Stomach (tissue), 9 donors: Measurements from ENCODE around the gene GRIK1. TPM values are rescaled to one million over a fixed set of nuclear protein-coding genes. Genes with fewer than 3 reads are reported as not detected.

Source experiments
- DNase-seq, 2 donors: peaks; one replicate each; pipeline versions ENCODE4 v3.0.0 to v3.0.0-alpha.2; 2013 to 2019
- H3K27ac ChIP-seq, 5 donors: fragments of 200-600 bp in 4 of 5; sonication (generic) in 4 of 5; one replicate each; pipeline ENCODE4 v1.5.1; 2013 to 2019; ENCODE audit warnings: mild to moderate bottlenecking in 1 of 5, moderate library complexity in 1 of 5
- H3K27me3 ChIP-seq, 3 donors: fragments of 200-600 bp; sonication (generic); one replicate each; pipeline ENCODE4 v1.5.1; 2017 to 2019; ENCODE audit warnings: mixed run types in 1 of 3
- H3K36me3 ChIP-seq, 4 donors: fragments of 200-600 bp; sonication (generic); 1 replicate in 3 of 4; 2 replicates in 1 of 4; pipeline ENCODE4 v1.5.1; 2016 to 2019
- H3K4me1 ChIP-seq, 4 donors: fragments of 200-600 bp; sonication (generic); one replicate each; pipeline ENCODE4 v1.5.1; 2016 to 2019
- H3K4me3 ChIP-seq, 4 donors: fragments of 200-600 bp; sonication (generic) in 3 of 4; one replicate each; pipeline ENCODE4 v1.5.1; 2016 to 2019; ENCODE audit warnings: mild to moderate bottlenecking in 1 of 4
- H3K9me3 ChIP-seq, 4 donors: fragments of 200-600 bp; sonication (generic); one replicate each; pipeline ENCODE4 v1.5.1; 2016 to 2019
- CTCF ChIP-seq, 7 experiments: fragments of 450-650 bp in 4 of 7; fragments of 200-600 bp in 3 of 7; sonication (generic) in 3 of 7; IDR thresholded peaks; one replicate each; pipeline ENCODE4 v1.5.1; 2016 to 2019; ENCODE audit warnings: antibody characterized with exemption in 7 of 7, control low read depth in 2 of 7, mild to moderate bottlenecking in 1 of 7
- EP300 ChIP-seq: sonication (generic); formaldehyde crosslinking; IDR thresholded peaks from one replicate; pipeline ENCODE4 v1.6.1; 2017; ENCODE audit warnings: antibody characterized with exemption
- POLR2A ChIP-seq, 4 donors: fragments of 450-650 bp; IDR thresholded peaks; one replicate each; pipeline ENCODE4 v1.6.1; 2016; ENCODE audit warnings: antibody characterized with exemption in 4 of 4, control low read depth in 2 of 4, mild to moderate bottlenecking in 1 of 4, moderate library complexity in 1 of 4
- POLR2AphosphoS5 ChIP-seq, 3 donors: sonication (generic); formaldehyde crosslinking; IDR thresholded peaks; one replicate each; pipeline ENCODE4 v1.6.1; 2016; ENCODE audit warnings: antibody characterized with exemption in 3 of 3
- WGBS, 5 donors: extraction: QIAGEN DNeasy Blood & Tissue Kit in 3 of 5; methylation state at CpG; one replicate each; pipeline versions ENCODE4 v1.1.5 to v1.1.7; 2013 to 2018; 5-methylcytosine and 5-hydroxymethylcytosine counted together
- intact Hi-C: fragments of 100-400 bp; cut with DNase I; formaldehyde crosslinking; loops from one replicate; pipeline ENCODE4 v1.15.1; 2023; ENCODE audit warnings: low total_unique reads
- polyA plus RNA-seq, 3 donors: library from polyadenylated mRNA; stranded (reverse); fragments of 200-250 nt; gene quantifications; one replicate each; pipeline ENCODE4 v1.2.3, GENCODE V29; 2013
- total RNA-seq, 5 donors: library from RNA; depleted of rRNA; stranded (reverse); fragments of >200 nt; gene quantifications; one replicate each; pipeline versions ENCODE4 v1.1.0 to v1.2.3, GENCODE V29; 2014 to 2016
- donor health status: healthy with polysubstance abuse.
- donor health status: Bipolar disorder and iron deficiency.
- donor health status: healthy.

The GRIK1 gene
- total and polyA plus RNA-seq, 8 donors = 0.06 to 1.5 (median 0.66) TPM; not detected in 4

GRCh38 chr21:29953072-29953471 lies 13.3 kb upstream of the GRIK1 start:
- Histone ChIP-seq H3K36me3 (no peaks in the 10 kb centered on the region), H3K27ac (no peak overlapping the region), H3K4me3 (no peak overlapping the region), H3K4me1 (no peaks in the 10 kb centered on the region), H3K27me3 (no peaks in the 10 kb centered on the region), H3K9me3 (no peaks in the 10 kb centered on the region)
- WGBS, 5 donors = 38 to 65% (median 43%) methylated on average over 4 of the region's 4 CpGs
- TF ChIP-seq EP300 (no peak), POLR2AphosphoS5 (IDR thresholded peaks at IDR 0.05) (no peak), CTCF (IDR thresholded peaks at IDR 0.05) (no peak), POLR2A (IDR thresholded peaks at IDR 0.05) (no peak)
- intact Hi-C loops = no loop called here
- DNase-seq = no peak

GRCh38 chr21:29951911-29952310 lies 12.1 kb upstream of the GRIK1 start:
- Histone ChIP-seq H3K9me3 (no peaks in the 10 kb centered on the region), H3K4me3 (no peak overlapping the region), H3K27me3 (no peaks in the 10 kb centered on the region), H3K4me1 (no peaks in the 10 kb centered on the region), H3K27ac (no peak overlapping the region), H3K36me3 (no peaks in the 10 kb centered on the region)
- no peak for DNase-seq
- intact Hi-C loops = no loop called here
- TF ChIP-seq EP300 (no peak), POLR2AphosphoS5 (IDR thresholded peaks at IDR 0.05) (no peak), POLR2A (IDR thresholded peaks at IDR 0.05) (no peak), CTCF (IDR thresholded peaks at IDR 0.05) (no peak)

- H3K4me1 ChIP-seq = no peaks in the 10 kb centered on the region
- H3K4me3 ChIP-seq = no peak overlapping the region
- no peak overlapping the region for H3K27ac ChIP-seq
- no peaks in the 10 kb centered on the region for H3K36me3 ChIP-seq
- TF ChIP-seq CTCF (IDR thresholded peaks at IDR 0.05) = no peak
- WGBS, 5 donors = 87 to 100% (median 92%) methylated on average over 1 of the region's 1 CpG
- no peaks in the 10 kb centered on the region for H3K9me3 ChIP-seq
- DNase-seq = no peak
- intact Hi-C loops = no loop called here
- no peaks in the 10 kb centered on the region for H3K27me3 ChIP-seq
These were observed 10.2 kb upstream of the GRIK1 start for GRCh38 chr21:29949991-29950390.

GRCh38 chr21:29947119-29947518 lies 7.3 kb upstream of the GRIK1 start:
- Histone ChIP-seq H3K27ac (no peak overlapping the region), H3K36me3 (no peaks in the 10 kb centered on the region), H3K9me3 (no peaks in the 10 kb centered on the region), H3K4me3 (no peak overlapping the region), H3K4me1 (no peaks in the 10 kb centered on the region), H3K27me3 (no peaks in the 10 kb centered on the region)
- 37 to 66% (median 41%) methylated on average over 9 of the region's 9 CpGs for WGBS, 5 donors
- DNase-seq = no peak
- intact Hi-C loops = no loop called here
- TF ChIP-seq EP300 (no peak), POLR2AphosphoS5 (IDR thresholded peaks at IDR 0.05) (no peak), CTCF (IDR thresholded peaks at IDR 0.05) (no peak), POLR2A (IDR thresholded peaks at IDR 0.05) (no peak)
